IMR-90 (cell line): ENCODE results near the gene VGLL2. TPM values are rescaled to one million over a fixed set of nuclear protein-coding genes. Genes with fewer than 3 reads are reported as not detected.

Experiments
- ATAC-seq: fragments of 200-7000 bp; cut with Tn5 transposase; 2 replicates; pipeline ENCODE4 v1.9.1; 2020; ENCODE audit warnings: low read depth, mild to moderate bottlenecking, moderate library complexity
- BruUV-seq: library from RNA; stranded (reverse); fragments of 400-500 nt; replicated peaks from 2 replicates; lab custom pipeline; 2021; lab: Mats Ljungman, UMichigan
- CTCF ChIA-PET: fragments of 300-600 bp; formaldehyde crosslinking; extraction: SDS; loops from one replicate; lab custom pipeline; 2021; ENCODE audit warnings: antibody characterized with exemption; lab: Yijun Ruan, JAX
- POLR2A ChIA-PET: fragments of 300-600 bp; sonication (Branson Sonifier 250); formaldehyde crosslinking; loops from one replicate; lab custom pipeline; 2022; ENCODE audit warnings: antibody characterized with exemption; ENCODE audit not compliant: unreplicated experiment; lab: Charles Lee
- DNase-seq: peaks from one replicate; pipeline ENCODE4 v3.0.0; 2013
- H2AFZ ChIP-seq: replicated peaks from 2 replicates; pipeline ENCODE3; 2013; ENCODE audit warnings: low read length, mild to moderate bottlenecking; ENCODE audit not compliant: poor library complexity
- H2AK5ac ChIP-seq: 2 replicates; pipeline ENCODE4 v1.6.1; 2013; ENCODE audit warnings: low read depth, low read length, inconsistent platforms
- H2AK9ac ChIP-seq: replicated peaks from 2 replicates; pipeline ENCODE3; 2013; ENCODE audit warnings: mild to moderate bottlenecking, low read depth, low read length, moderate library complexity; ENCODE audit not compliant: poor library complexity
- H2BK120ac ChIP-seq: 2 replicates; pipeline ENCODE4 v1.6.1; 2013; ENCODE audit warnings: low read depth, low read length, inconsistent platforms
- H2BK15ac ChIP-seq: 3 replicates; pipeline ENCODE4 v1.6.1; 2013; ENCODE audit warnings: low read depth, low read length, inconsistent platforms
- H2BK20ac ChIP-seq: 2 replicates; pipeline ENCODE4 v1.6.1; 2013; ENCODE audit warnings: low read depth, mild to moderate bottlenecking, inconsistent platforms, low read length, moderate library complexity
- H2BK5ac ChIP-seq: 2 replicates; pipeline ENCODE4 v1.6.1; 2013; ENCODE audit warnings: mild to moderate bottlenecking, low read depth, low read length, inconsistent platforms; ENCODE audit not compliant: poor library complexity, severe bottlenecking
- H3K14ac ChIP-seq: replicated peaks from 2 replicates; pipeline ENCODE4 v1.6.1; 2013; ENCODE audit warnings: low read depth, low read length, inconsistent platforms
- H3K18ac ChIP-seq: 2 replicates; pipeline ENCODE4 v1.6.1; 2013; ENCODE audit warnings: low read depth, low read length, control low read depth
- H3K23ac ChIP-seq: 2 replicates; pipeline ENCODE4 v1.6.1; 2013; ENCODE audit warnings: low read depth, low read length, inconsistent platforms
- H3K27ac ChIP-seq: 2 replicates; pipeline ENCODE4 v1.5.1; 2013; ENCODE audit warnings: mild to moderate bottlenecking, control low read depth, low read length; ENCODE audit not compliant: insufficient read depth
- H3K27me3 ChIP-seq: 2 replicates; pipeline ENCODE4 v1.6.1; 2013; ENCODE audit warnings: low read length; ENCODE audit not compliant: control insufficient read depth, insufficient read depth
- H3K36me3 ChIP-seq: 2 replicates; pipeline ENCODE4 v1.6.1; 2013; ENCODE audit warnings: low read length, mixed read lengths; ENCODE audit not compliant: control insufficient read depth, insufficient read depth
- H3K4ac ChIP-seq: 2 replicates; pipeline ENCODE4 v1.6.1; 2013; ENCODE audit warnings: low read depth, low read length, inconsistent platforms
- H3K4me1 ChIP-seq: 2 replicates; pipeline ENCODE4 v1.6.1; 2013; ENCODE audit warnings: low read length, mixed read lengths; ENCODE audit not compliant: control insufficient read depth, insufficient read depth
- H3K4me2 ChIP-seq: 2 replicates; pipeline ENCODE4 v1.6.1; 2013; ENCODE audit warnings: low read depth, mild to moderate bottlenecking, control low read depth, low read length, moderate library complexity
- H3K4me3 ChIP-seq: 2 replicates; pipeline ENCODE4 v1.5.1; 2013; ENCODE audit warnings: low read depth, mild to moderate bottlenecking, control low read depth, low read length, moderate library complexity; ENCODE audit not compliant: insufficient read depth
- H3K56ac ChIP-seq: 2 replicates; pipeline ENCODE4 v1.6.1; 2013; ENCODE audit warnings: low read length, inconsistent platforms; ENCODE audit not compliant: insufficient read depth; ENCODE audit errors: extremely low read depth
- H3K79me1 ChIP-seq, 2 experiments: 2 replicates each; pipeline ENCODE4 v1.6.1; 2013; ENCODE audit warnings: low read length in 2 of 2, inconsistent platforms in 1 of 2, low read depth in 1 of 2
- H3K9ac ChIP-seq: 2 replicates; pipeline ENCODE4 v1.6.1; 2013; ENCODE audit warnings: low read depth, low read length, control low read depth
- H3K9me1 ChIP-seq: 2 replicates; pipeline ENCODE4 v1.6.1; 2013; ENCODE audit warnings: low read length, inconsistent platforms; ENCODE audit not compliant: insufficient read depth
- H3K9me3 ChIP-seq: 2 replicates; pipeline ENCODE4 v1.6.1; 2013; ENCODE audit warnings: low read length; ENCODE audit not compliant: control insufficient read depth, insufficient read depth
- H4K20me1 ChIP-seq: 2 replicates; pipeline ENCODE4 v1.6.1; 2013; ENCODE audit warnings: low read length, inconsistent platforms; ENCODE audit not compliant: insufficient read depth
- H4K5ac ChIP-seq: 2 replicates; pipeline ENCODE4 v1.6.1; 2013; ENCODE audit warnings: mild to moderate bottlenecking, low read depth, low read length, control low read depth
- H4K8ac ChIP-seq, 2 experiments: 2 replicates each; pipeline ENCODE4 v1.6.1; 2013; ENCODE audit warnings: low read depth in 2 of 2, low read length in 2 of 2, control low read depth in 1 of 2, inconsistent platforms in 1 of 2
- H4K91ac ChIP-seq: 2 replicates; pipeline ENCODE4 v1.6.1; 2013; ENCODE audit warnings: low read depth, low read length, inconsistent platforms; ENCODE audit not compliant: insufficient read depth
- BHLHE40 ChIP-seq: fragments of 150-350 bp; IDR thresholded peaks from 2 replicates; pipeline ENCODE4 v1.6.1; 2016; ENCODE audit warnings: mild to moderate bottlenecking, low read depth, low read length
- CEBPB ChIP-seq: IDR thresholded peaks from 2 replicates; pipeline ENCODE4 v1.6.1; 2012; ENCODE audit warnings: low read depth, low read length, improper control_type of control experiment
- MAFK ChIP-seq: IDR thresholded peaks from 2 replicates; pipeline ENCODE4 v1.6.1; 2012; ENCODE audit warnings: low read depth, low read length, improper control_type of control experiment
- MAZ ChIP-seq: IDR thresholded peaks from 2 replicates; pipeline ENCODE4 v1.6.1; 2012; ENCODE audit warnings: low read depth, mild to moderate bottlenecking, low read length, improper control_type of control experiment, moderate library complexity, borderline replicate concordance
- MXI1 ChIP-seq: IDR thresholded peaks from 2 replicates; pipeline ENCODE4 v1.6.1; 2012; ENCODE audit warnings: low read depth, mild to moderate bottlenecking, low read length, moderate library complexity, borderline replicate concordance
- RAD21 ChIP-seq: IDR thresholded peaks from 2 replicates; pipeline ENCODE4 v1.6.1; 2012; ENCODE audit warnings: low read length, improper control_type of control experiment
- RCOR1 ChIP-seq: IDR thresholded peaks from 2 replicates; pipeline ENCODE4 v1.6.1; 2012; ENCODE audit warnings: mild to moderate bottlenecking, low read length, improper control_type of control experiment; ENCODE audit not compliant: insufficient replicate concordance
- SMC3 ChIP-seq: fragments of 150-350 bp; IDR thresholded peaks from 2 replicates; pipeline ENCODE4 v1.6.1; 2016; ENCODE audit warnings: low read depth, mild to moderate bottlenecking, antibody characterized with exemption, low read length, moderate library complexity
- WGBS, 2 experiments: methylation state at CpG; one replicate each; pipeline versions ENCODE4 v1.1.5 to v1.1.7; 2013; ENCODE audit warnings: missing lambda C conversion rate in 2 of 2; ENCODE audit not compliant: insufficient read length in 1 of 2; ENCODE audit errors: extremely low coverage in 2 of 2; 5-methylcytosine and 5-hydroxymethylcytosine counted together
- dilution Hi-C: fragments of 300-500 bp; cut with HindIII; formaldehyde crosslinking; loops from one replicate; pipeline ENCODE4 v1.14.3; 2018; ENCODE audit warnings: low sequenced_read_pairs; ENCODE audit not compliant: unreplicated experiment
- in situ Hi-C: fragments of 300-500 bp; cut with MboI; formaldehyde crosslinking; loops from 3 replicates; pipeline ENCODE4 v1.14.3; 2019; ENCODE audit warnings: low sequenced_read_pairs, inconsistent platforms, mixed read lengths
- intact Hi-C: fragments of 100-400 bp; cut with micrococcal nuclease; formaldehyde crosslinking; loops from 2 replicates; pipeline ENCODE4 v1.10.0; 2022
- polyA plus RNA-seq, 3 experiments: library from polyadenylated mRNA; depleted of rRNA; stranded (reverse); fragments of >200 nt; gene quantifications; 2 replicates each; pipeline ENCODE4 v1.2.3, GENCODE V29; 2012; ENCODE audit warnings: low replicate concordance in 1 of 3
- total RNA-seq: library from RNA; depleted of rRNA; stranded (reverse); fragments of >200 nt; gene quantifications from 2 replicates; pipeline ENCODE4 v1.2.3, GENCODE V29; 2012

Gene VGLL2
- total and polyA plus RNA-seq, 2 of the 4 experiments (the other 2 are of a cell fraction): not detected

GRCh38 chr6:117290173-117290846 lies 25.0 kb downstream of the VGLL2 start:
- Histone ChIP-seq H3K18ac (no peak overlapping the region), H2BK120ac (no peak overlapping the region), H2AFZ (no peak overlapping the region), H3K23ac (no peak overlapping the region), H3K27me3 (no peaks in the 10 kb centered on the region), H3K36me3 (no peaks in the 10 kb centered on the region), H3K4me1 (no peaks in the 10 kb centered on the region), H3K27ac (no peak overlapping the region), H2AK5ac (no peak overlapping the region), H4K91ac (no peak overlapping the region), H3K4ac (no peak overlapping the region), H3K9me3 (no peaks in the 10 kb centered on the region), H2AK9ac (no peak overlapping the region), H3K4me3 (no peak overlapping the region), H4K5ac (no peak overlapping the region), H4K20me1 (no peaks in the 10 kb centered on the region), H2BK15ac (no peak overlapping the region), H3K14ac (no peak overlapping the region), H3K9me1 (no peaks in the 10 kb centered on the region), H4K8ac (no peak overlapping the region), H2BK20ac (no peak overlapping the region), H2BK5ac (no peak overlapping the region), H3K9ac (no peak overlapping the region), H3K79me1 (no peaks in the 10 kb centered on the region), H3K4me2 (no peak overlapping the region), H3K56ac (no peak overlapping the region)
- intact Hi-C loops (no loop called here), in situ Hi-C loops (no loop called here), dilution Hi-C loops (no loop called here)
- ChIA-PET POLR2A (no interaction called here), CTCF (no interaction called here)
- ATAC-seq: no peak
- TF ChIP-seq MXI1 (no peak), MAZ (no peak), BHLHE40 (no peak), RCOR1 (no peak), SMC3 (no peak), MAFK (no peak), CEBPB (no peak), RAD21 (no peak)
- no CpG with 5 or more reads among the region's 3 CpGs for WGBS, 2 experiments
- no TSS peak for BruUV-seq
- DNase-seq: no peak
